HG02642 (cell line): ENCODE data around the gene CELSR2.
"Not testable (repeated sequence)": the region's sequence is repeated elsewhere in the genome, so short reads cannot be mapped to it uniquely, and the experiment has no call there.

Experiments used
- ATAC-seq: cut with Tn5 transposase; IDR thresholded peaks from one replicate; pipeline ENCODE4 v1.9.1; 2021; ENCODE audit warnings: mild to moderate bottlenecking; ENCODE audit not compliant: unreplicated experiment, poor library complexity

The CELSR2 gene

GRCh38 chr1:109299558-109300343, 50.4 kb downstream of the CELSR2 start:
- ATAC-seq: no peak

- no peak for ATAC-seq
Observed at GRCh38 chr1:109300650-109301151, 51.4 kb downstream of the CELSR2 start.

DNA sequence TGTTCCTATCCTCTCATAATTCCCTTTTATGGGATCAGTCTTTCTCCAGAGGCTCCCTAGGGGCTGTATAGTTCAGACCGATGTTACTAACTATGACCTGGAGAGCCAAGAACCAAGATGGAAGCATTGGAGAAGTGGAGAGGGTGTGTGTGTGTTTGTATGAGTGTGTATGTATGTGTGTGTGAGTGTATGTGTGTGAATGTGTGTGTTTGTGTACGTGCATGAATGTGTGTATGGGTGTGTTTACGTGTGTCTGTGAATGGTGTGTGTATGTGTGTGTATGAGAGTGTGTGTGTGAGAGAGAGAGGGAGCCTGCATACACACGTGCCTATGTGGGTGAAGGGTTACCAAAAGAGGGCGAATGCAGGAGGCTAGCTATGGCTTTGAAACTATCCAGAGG, 52.5 kb downstream of the CELSR2 start:
- no peak for ATAC-seq

DNA sequence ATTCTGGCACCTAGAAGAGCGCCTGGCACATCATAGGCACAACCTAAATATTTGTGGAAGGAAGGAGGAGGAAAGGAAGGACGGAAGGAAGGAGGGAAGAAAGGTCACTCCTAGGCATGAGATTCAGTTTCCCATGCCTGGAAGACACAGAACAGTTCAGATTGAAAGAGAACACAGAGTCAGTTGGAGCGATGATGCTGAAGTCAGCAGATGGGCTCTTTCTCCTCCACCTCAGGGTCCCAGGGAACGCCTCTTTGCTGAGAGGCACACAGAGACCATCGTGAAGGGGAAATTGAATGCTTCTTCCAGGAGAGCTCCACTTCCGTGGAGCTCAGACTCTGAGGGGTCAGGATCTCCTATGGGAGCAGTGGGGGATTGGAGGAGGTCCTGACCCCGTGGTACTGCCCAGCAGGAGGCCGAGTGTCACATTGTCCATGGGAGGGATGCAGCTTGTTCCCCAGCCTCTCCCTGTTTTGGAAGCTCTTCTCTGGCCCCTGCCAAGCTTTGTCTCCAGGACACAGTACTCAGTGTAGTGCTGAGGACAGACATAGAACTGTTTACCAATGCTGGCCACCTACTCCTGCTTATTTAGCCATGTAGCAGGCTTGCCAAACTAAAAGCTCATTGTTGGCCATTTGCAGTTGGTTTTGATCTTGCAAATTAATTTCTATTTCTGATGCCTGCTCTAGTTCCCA, 55.0 kb downstream of the CELSR2 start:
- ATAC-seq: no peak

DNA sequence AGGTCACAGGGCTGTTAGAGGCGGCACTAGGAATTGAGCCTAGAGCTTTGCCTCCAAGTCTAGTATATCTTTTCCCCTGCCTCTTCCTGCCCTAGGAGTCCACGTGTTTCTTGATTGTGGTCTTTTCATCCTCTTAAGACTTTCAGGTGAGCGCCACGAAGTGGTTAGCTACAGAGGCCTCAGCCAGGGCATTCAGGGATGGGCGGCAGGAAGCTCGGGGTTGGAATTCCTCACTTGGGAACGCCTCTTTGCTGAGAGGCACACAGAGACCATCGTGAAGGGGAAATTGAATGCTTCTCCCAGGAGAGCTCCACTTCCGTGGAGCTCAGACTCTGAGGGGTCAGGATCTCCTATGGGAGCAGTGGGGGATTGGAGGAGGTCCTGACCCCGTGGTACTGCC, 56.7 kb downstream of the CELSR2 start:
- ATAC-seq: not testable (repeated sequence)

DNA sequence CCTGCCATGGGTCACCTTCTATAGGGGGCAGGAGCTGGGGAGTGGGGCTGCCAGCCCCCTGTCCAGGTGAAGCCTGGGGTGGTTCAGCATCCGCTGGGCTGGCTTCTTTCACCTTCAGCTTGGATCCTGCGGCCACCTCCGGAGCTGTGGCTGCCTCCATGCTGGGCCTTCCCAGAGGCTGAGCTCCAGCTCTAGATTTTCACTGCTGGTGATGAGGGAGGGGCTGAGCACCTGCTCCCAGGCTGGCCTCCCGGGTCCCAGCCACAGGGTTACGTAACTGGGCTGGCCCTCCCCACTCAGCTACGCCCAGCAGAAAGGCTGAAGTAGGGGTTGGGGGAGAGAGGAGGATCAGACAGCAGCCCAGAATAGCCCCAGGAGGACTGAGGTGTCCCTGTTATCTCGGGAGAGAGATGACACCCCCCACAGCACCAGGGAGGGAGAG, 57.5 kb downstream of the CELSR2 start, which contains the start of gene MYBPHL:
Gene MYBPHL, minus strand, starts transcription at position 180 of the 442 bp plus-strand sequence. Its CDS starts 20 bp downstream, at position 160.
- ATAC-seq: no peak

DNA sequence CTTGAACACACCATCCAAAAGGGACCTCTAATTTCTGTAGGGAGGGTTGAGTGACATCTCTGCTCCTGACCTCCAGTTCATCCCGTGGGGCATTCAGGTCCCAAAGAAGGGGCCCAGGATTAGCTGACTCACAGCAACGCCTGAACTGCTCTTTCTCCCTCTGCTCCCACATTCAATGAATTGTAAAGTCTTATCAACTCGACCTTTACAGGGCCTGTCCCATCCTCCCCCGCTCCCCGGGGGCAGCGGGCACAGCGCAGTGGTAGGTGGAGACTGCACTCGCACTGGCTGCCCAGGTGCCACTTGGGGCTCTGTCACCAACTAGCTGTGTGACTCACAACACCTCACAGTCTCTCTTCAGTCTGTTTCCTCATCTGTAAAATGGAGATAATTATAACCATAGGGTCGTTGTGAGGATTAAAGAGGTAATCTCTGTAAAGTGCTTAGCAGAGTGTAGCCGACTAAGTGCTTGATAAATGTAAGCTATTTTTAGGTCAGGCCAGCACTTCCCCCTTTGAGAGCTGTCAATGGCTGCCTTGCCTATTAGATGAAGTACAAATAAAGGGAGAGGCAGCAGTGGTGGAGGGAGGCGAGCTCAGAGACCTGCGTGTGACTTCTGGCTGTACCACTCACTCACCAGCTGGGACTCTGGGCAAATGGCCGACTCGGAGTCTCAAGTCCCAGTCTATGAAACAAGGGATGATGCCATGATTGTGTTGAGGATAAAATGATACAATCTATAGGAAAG, 58.1 kb downstream of the CELSR2 start:
- no peak for ATAC-seq

DNA sequence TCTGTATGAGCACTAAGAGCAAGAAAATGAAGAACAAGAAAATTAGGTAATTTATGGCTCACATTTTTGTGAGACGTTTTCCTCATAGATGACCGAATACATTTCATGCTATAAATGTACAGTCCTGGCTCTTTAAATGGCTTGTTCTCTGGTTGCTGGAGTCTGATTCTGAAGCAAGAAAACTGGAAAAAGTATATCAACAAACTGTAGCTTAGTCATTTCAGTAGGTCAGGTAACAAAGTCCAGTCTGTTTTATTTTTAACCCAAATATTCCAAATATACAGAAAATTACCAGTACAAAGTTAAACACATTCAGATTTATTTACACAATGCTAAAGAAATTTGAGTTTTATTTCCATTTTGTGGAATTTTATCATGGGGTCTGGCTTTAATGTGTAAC, 60.0 kb downstream of the CELSR2 start:
- ATAC-seq: no peak

DNA sequence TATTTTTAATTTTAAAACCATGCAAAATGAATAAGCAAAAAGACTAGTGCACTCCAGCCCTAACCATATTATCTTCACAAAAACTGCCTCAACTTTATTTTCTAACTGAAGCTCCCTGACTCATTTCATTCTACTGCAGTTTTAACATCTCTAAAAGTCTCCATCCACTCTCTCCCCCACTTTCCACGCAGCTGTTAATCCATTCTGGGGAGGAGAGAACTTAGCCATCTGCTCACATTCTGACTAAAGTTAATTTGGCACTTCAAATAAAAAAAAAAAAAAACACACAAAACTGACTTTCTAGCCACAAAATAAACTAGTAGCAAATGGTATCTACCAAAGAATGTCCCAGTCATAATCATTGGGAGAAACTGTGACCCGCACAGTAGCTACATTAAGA, 62.9 kb downstream of the CELSR2 start:
- ATAC-seq: no peak

- no peak for ATAC-seq
Observed at GRCh38 chr1:109312978-109313775, 63.8 kb downstream of the CELSR2 start.

- ATAC-seq: no peak
Observed at GRCh38 chr1:109314795-109315194, 65.5 kb downstream of the CELSR2 start.

DNA sequence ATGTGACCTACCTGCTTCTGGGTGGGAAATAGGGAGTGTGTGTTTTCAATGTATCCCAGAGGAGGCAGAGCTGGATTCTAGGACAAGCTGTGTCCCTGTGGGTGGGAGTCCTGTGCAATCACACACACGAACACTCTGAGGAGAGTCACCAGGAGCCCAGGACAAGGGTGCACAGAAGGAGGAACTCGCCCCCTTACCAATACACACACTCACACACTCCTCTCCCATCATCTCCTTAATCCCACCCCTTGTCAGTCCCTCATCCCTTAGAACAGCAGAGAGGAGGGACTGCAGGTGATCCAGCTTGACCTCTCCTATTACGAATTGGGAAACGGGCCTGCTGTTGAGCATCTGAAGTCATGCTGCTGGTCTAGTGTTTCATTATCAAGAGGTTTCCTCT, 65.9 kb downstream of the CELSR2 start:
- ATAC-seq: no peak

DNA sequence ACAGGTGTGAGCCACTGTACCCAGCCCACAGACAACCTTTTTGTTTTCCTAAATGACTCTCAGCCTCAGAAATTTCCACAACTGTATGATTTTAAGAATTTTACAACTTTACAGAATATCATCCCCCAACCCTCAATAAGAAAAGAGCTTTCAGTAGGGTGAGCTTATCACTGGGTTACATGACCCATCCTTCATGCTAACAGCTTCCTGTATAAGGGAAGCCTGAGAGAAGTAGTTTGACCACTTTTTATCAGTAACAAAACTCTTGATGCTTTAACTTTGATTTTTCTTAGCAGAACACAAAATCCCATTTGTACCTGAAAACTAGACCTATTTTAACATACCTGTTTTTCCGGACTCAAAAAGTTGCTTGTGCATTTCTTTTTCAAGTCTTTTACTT, 67.2 kb downstream of the CELSR2 start:
- ATAC-seq: no peak

GRCh38 chr1:109319114-109319513, 69.8 kb downstream of the CELSR2 start:
- ATAC-seq: no peak

DNA sequence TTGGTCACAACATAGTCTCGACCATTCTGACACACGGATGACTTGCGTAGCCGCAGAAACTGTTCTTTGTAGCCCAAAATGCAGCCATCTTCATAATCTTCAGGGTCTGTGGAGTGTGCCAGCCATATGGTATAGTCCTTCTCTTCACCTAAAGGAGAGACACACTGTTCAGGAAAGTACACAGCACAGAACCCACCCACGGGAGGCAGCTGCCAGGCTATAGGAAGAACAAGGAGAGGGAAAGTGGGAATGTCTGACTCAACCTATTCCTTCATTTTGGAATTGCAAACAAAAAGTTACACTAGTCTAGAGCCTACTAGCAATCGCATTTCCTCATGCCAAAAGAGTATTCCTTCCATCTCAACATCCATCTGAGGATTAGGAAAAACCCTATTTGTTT, 73.6 kb downstream of the CELSR2 start:
- no peak for ATAC-seq
